Spleen (tissue), 11 donors: ENCODE measurements around the gene ARHGEF37. TPM values are rescaled to one million over a fixed set of nuclear protein-coding genes. Genes with fewer than 3 reads are reported as not detected.

Experiments
- DNase-seq: peaks from one replicate; pipeline ENCODE4 v3.0.0-alpha.2; 2020
- H3K27ac ChIP-seq, 8 donors: fragments of 200-600 bp; sonication (generic) in 7 of 8; 1 replicate in 4 of 8; 2 replicates in 4 of 8; pipeline versions ENCODE4 v1.5.0 to v1.8.0; 2016 to 2021; ENCODE audit warnings: inconsistent platforms in 4 of 8, mild to moderate bottlenecking in 4 of 8, moderate library complexity in 1 of 8
- H3K27me3 ChIP-seq, 7 donors: fragments of 200-600 bp; sonication (generic) in 6 of 7; replicated peaks in 1 of 7; 1 replicate in 4 of 7; 2 replicates in 3 of 7; pipeline versions ENCODE4 v1.5.0 to v1.8.0; 2016 to 2021; ENCODE audit warnings: inconsistent platforms in 3 of 7, mild to moderate bottlenecking in 1 of 7
- H3K36me3 ChIP-seq, 6 donors: fragments of 200-600 bp; sonication (generic) in 5 of 6; 1 replicate in 4 of 6; 2 replicates in 2 of 6; pipeline versions ENCODE4 v1.5.0 to v1.8.0; 2016 to 2021; ENCODE audit warnings: inconsistent platforms in 2 of 6
- H3K4me1 ChIP-seq, 6 donors: fragments of 200-600 bp; sonication (generic) in 5 of 6; 1 replicate in 3 of 6; 2 replicates in 3 of 6; pipeline versions ENCODE4 v1.5.0 to v1.8.0; 2016 to 2021; ENCODE audit warnings: inconsistent platforms in 3 of 6
- H3K4me3 ChIP-seq, 8 donors: fragments of 200-600 bp; sonication (generic) in 7 of 8; 1 replicate in 4 of 8; 2 replicates in 4 of 8; pipeline versions ENCODE4 v1.5.0 to v1.8.0; 2016 to 2021; ENCODE audit warnings: inconsistent platforms in 4 of 8, mild to moderate bottlenecking in 4 of 8, moderate library complexity in 2 of 8
- H3K9me3 ChIP-seq, 8 donors: fragments of 200-600 bp; sonication (generic) in 7 of 8; 1 replicate in 4 of 8; 2 replicates in 4 of 8; pipeline versions ENCODE4 v1.5.0 to v1.8.0; 2016 to 2021; ENCODE audit warnings: inconsistent platforms in 4 of 8
- POLR2A ChIP-seq, 3 donors: fragments of 450-650 bp; IDR thresholded peaks; one replicate each; pipeline ENCODE4 v1.5.1; 2017; ENCODE audit warnings: antibody characterized with exemption in 3 of 3, mild to moderate bottlenecking in 1 of 3
- POLR2AphosphoS5 ChIP-seq, 3 donors: sonication (generic); formaldehyde crosslinking; IDR thresholded peaks; one replicate each; pipeline ENCODE4 v1.5.1; 2017; ENCODE audit warnings: antibody characterized with exemption in 3 of 3
- WGBS, 5 donors: extraction: QIAGEN DNeasy Blood & Tissue Kit in 3 of 5; methylation state at CpG; one replicate each; pipeline versions ENCODE4 v1.1.5 to v1.1.7; 2013 to 2018; 5-methylcytosine and 5-hydroxymethylcytosine counted together
- intact Hi-C: fragments of 100-400 bp; cut with DNase I; formaldehyde crosslinking; loops from one replicate; pipeline ENCODE4 v1.15.0; 2023; ENCODE audit warnings: low total_unique reads
- polyA plus RNA-seq, 3 donors: library from polyadenylated mRNA; stranded (reverse); fragments of 200-250 nt; gene quantifications; one replicate each; pipeline ENCODE4 v1.2.1, GENCODE V29; 2013
- total RNA-seq, 7 donors: library from RNA; depleted of rRNA in 3 of 7; stranded (reverse); fragments of >200 nt in 3 of 7; fragmentation: NEBNext Ultra II Directional in 4 of 7; extraction: Animal tissue kit (Norgen Biotek cat#: 25700) in 4 of 7; gene quantifications; one replicate each; pipeline versions ENCODE4 v1.1.0 to v1.2.1, GENCODE V29; 2016 to 2021
- TF ChIP-seq, protein P1 (sequence below), 11 experiments: fragments of 200-600 bp in 7 of 11; fragments of 450-650 bp in 4 of 11; sonication (generic) in 4 of 11; IDR thresholded peaks in 8 of 11; conservative IDR thresholded peaks in 3 of 11; 1 replicate in 7 of 11; 2 replicates in 4 of 11; pipeline versions ENCODE4 v1.4.0 to v1.8.0; 2016 to 2021; ENCODE audit warnings: antibody characterized with exemption in 11 of 11, inconsistent platforms in 4 of 11, mild to moderate bottlenecking in 1 of 11
- donor health status: healthy with polysubstance abuse.
- donor health status: DM: no; HTN: no; CAD: no; lungs with moderate emphysema.
- donor health status: DM: no; HTN: no; CAD: no.
- donor health status: Bipolar disorder and iron deficiency.
- donor health status: healthy.
- donor health status: DM: no; HTN: no; CAD: no.
- donor health status: DM: yes; HTN: yes; CAD: no.

Gene ARHGEF37
- total and polyA plus RNA-seq, 10 donors, result 0.77 to 3.5 (median 1.3) TPM

DNA sequence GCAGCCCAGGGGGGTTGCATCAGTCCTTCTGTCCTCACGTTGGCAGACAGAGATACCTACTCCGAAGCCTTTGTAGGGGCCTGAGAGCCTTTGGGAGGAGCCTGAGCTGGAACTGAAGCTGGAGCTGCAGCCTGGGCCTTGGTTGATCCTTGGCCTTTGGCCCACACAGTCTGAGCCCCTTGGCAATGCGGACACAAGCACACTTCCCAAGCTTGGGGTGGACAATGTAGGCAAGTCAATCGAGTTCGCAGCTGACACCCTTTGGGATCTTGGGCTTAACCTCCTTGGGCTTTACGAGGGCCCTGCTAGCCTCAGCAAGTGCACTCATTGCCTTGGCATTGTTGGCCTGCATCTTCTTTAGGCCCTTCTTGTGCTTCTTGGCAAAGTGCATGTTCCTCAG lies 36.0 kb upstream of the ARHGEF37 start:
- Histone ChIP-seq H3K27ac (peak overlapping the region in 2 of 8 donors; percentile 4 to 21), H3K36me3 (peaks cover 0 to 90% (median 28%) of the 10 kb centered on the region in 6 donors), H3K4me3 (no peak overlapping the region), H3K27me3 (no peaks in the 10 kb centered on the region), H3K9me3 (no peaks in the 10 kb centered on the region), H3K4me1 (peaks cover 65 to 99% (median 88%) of the 10 kb centered on the region in 6 donors)
- TF ChIP-seq POLR2AphosphoS5 (IDR thresholded peaks at IDR 0.05) (peak in 1 of 3 donors; percentile 14), POLR2A (IDR thresholded peaks at IDR 0.05) (no peak)
- intact Hi-C loops, result no loop called here
- WGBS, 5 donors, result 76 to 84% (median 81%) methylated on average over 6 of the region's 6 CpGs
- no peak for DNase-seq

DNA sequence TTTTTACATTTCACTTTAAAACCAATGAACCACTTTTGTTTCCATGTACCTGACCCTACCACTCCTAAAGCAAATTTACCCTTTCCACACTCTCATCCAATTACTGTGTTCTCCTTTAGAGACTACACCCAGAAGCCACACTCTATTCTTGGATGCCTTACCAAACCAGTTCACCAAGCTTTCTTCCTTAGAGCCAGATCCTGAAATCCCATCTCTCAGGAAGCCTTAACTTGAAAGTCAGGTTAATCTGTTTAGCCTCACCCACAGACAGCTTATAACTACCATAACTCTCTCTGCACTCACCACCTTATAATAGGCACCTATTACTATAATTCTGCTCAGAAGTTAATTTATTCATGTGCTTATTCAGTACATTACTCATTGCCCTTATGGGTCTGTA lies 34.3 kb upstream of the ARHGEF37 start:
- TF ChIP-seq POLR2A (IDR thresholded peaks at IDR 0.05) (no peak), POLR2AphosphoS5 (IDR thresholded peaks at IDR 0.05) (no peak)
- TF ChIP-seq, protein P1, sequence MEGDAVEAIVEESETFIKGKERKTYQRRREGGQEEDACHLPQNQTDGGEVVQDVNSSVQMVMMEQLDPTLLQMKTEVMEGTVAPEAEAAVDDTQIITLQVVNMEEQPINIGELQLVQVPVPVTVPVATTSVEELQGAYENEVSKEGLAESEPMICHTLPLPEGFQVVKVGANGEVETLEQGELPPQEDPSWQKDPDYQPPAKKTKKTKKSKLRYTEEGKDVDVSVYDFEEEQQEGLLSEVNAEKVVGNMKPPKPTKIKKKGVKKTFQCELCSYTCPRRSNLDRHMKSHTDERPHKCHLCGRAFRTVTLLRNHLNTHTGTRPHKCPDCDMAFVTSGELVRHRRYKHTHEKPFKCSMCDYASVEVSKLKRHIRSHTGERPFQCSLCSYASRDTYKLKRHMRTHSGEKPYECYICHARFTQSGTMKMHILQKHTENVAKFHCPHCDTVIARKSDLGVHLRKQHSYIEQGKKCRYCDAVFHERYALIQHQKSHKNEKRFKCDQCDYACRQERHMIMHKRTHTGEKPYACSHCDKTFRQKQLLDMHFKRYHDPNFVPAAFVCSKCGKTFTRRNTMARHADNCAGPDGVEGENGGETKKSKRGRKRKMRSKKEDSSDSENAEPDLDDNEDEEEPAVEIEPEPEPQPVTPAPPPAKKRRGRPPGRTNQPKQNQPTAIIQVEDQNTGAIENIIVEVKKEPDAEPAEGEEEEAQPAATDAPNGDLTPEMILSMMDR (IDR thresholded peaks at IDR 0.05 in 8 of 11, conservative IDR thresholded peaks at IDR 0.05 in 3 of 11), result no peak
- H3K36me3 ChIP-seq, result peaks cover 0 to 74% (median 28%) of the 10 kb centered on the region in 6 donors
- H3K9me3 ChIP-seq, result no peaks in the 10 kb centered on the region
- intact Hi-C loops, result no loop called here
- peak overlapping the region in 1 of 8 donors; percentile 12 for H3K4me3 ChIP-seq
- H3K27me3 ChIP-seq, result no peaks in the 10 kb centered on the region
- no peak for DNase-seq
- peak overlapping the region in 1 of 8 donors; percentile 0 for H3K27ac ChIP-seq
- H3K4me1 ChIP-seq, result peaks cover 60 to 90% (median 75%) of the 10 kb centered on the region in 6 donors

DNA sequence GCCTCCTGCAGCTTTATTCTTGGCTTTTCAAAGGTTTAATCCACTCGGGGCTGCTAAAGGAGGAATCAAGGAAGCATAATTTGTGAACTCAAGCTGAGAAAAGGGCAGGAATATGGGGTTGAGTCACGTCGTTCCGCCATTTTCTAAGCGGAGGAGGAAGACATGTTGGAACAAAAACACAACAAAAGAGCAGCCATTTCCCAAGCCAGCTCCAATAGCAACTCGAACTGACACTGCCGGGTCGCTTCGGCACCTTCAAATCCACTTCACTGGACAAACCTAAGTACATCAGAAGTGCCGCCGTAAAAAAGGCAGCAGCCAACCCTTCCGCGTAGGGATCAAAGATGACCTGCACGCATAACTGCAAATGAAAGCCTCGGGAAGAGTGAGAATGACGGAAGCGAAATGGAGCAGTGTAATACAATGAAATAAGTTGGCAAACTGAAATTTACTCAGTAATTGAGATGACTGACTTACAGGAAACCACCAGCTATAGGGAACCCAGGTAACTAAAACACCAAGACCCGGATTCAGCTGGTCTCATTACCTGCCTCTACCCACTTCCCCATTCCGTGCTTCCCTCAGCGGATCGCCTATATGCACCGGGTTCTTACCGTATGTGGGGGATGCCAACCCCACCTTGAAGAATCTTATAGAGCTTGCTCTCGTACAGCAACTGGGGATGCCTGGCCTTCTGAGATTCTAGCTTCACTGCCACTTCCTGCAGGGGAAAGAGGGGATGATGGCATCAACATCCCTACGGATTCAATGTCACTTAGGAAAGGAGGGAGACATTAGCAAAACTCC lies 31.6 kb upstream of the ARHGEF37 start:
- Histone ChIP-seq H3K4me3 (peak overlapping the region; percentile 53 to 92 (median 83)), H3K27ac (peak overlapping the region; percentile 96 to 100 (median 98)), H3K27me3 (no peaks in the 10 kb centered on the region), H3K36me3 (peaks cover 0 to 52% (median 24%) of the 10 kb centered on the region in 6 donors), H3K9me3 (no peaks in the 10 kb centered on the region), H3K4me1 (peaks cover 43 to 75% (median 59%) of the 10 kb centered on the region in 6 donors)
- 1 to 2% (median 2%) methylated on average over 25 of the region's 25 CpGs for WGBS, 5 donors
- DNase-seq, result no peak
- intact Hi-C loops, result no loop called here
- TF ChIP-seq, protein P1 (IDR thresholded peaks at IDR 0.05 in 8 of 11, conservative IDR thresholded peaks at IDR 0.05 in 3 of 11), result no peak
- TF ChIP-seq POLR2A (IDR thresholded peaks at IDR 0.05) (no peak), POLR2AphosphoS5 (IDR thresholded peaks at IDR 0.05) (peak in 1 of 3 donors; percentile 22)

DNA sequence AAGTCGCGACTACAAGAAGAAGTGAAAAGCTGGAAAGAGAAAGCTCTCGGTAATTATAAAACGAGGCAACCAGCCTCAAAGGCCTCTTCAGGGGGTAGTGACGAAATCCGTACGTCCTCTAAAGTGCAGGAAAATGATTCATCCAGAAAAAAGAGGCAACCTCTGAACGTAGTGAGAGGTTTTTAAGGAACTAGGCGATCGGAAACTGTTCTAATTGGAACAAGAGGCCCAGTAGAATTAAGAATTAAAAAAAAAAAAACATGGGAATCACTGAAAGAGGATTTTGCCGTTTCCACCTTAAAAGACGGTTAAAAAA lies 31.1 kb upstream of the ARHGEF37 start:
- peak overlapping the region; percentile 53 to 92 (median 83) for H3K4me3 ChIP-seq
- WGBS, 5 donors, result 0 to 1% (median 0%) methylated on average over 12 of the region's 12 CpGs
- TF ChIP-seq POLR2A (IDR thresholded peaks at IDR 0.05) (no peak), POLR2AphosphoS5 (IDR thresholded peaks at IDR 0.05) (no peak)
- TF ChIP-seq, protein P1 (IDR thresholded peaks at IDR 0.05 in 8 of 11, conservative IDR thresholded peaks at IDR 0.05 in 3 of 11), result no peak
- intact Hi-C loops, result no loop called here
- H3K27ac ChIP-seq, result peak overlapping the region; percentile 96 to 100 (median 98)
- H3K9me3 ChIP-seq, result no peaks in the 10 kb centered on the region
- peaks cover 0 to 46% (median 19%) of the 10 kb centered on the region in 6 donors for H3K36me3 ChIP-seq
- DNase-seq, result no peak
- peaks cover 40 to 70% (median 53%) of the 10 kb centered on the region in 6 donors for H3K4me1 ChIP-seq
- H3K27me3 ChIP-seq, result no peaks in the 10 kb centered on the region
